MM.1S (cell line): ENCODE results near the gene YJEFN3.

Experiments used
- DNase-seq: peaks from one replicate; pipeline ENCODE4 v3.0.0-alpha.2; 2015
- H2AFZ ChIP-seq: fragments of 300-600 bp; sonication (generic); 2 replicates; pipeline ENCODE4 v1.6.0; 2016; ENCODE audit warnings: antibody characterized with exemption, low read length
- H3F3A ChIP-seq: fragments of 300-600 bp; sonication (generic); 2 replicates; pipeline ENCODE4 v1.6.1; 2016; ENCODE audit warnings: mild to moderate bottlenecking, antibody characterized with exemption, low read length, moderate library complexity, mixed read lengths; ENCODE audit not compliant: insufficient read depth
- H3K27ac ChIP-seq: fragments of 300-600 bp; sonication (generic); 2 replicates; pipeline ENCODE4 v1.5.1; 2016; ENCODE audit warnings: mild to moderate bottlenecking, low read length
- H3K27me3 ChIP-seq: fragments of 300-600 bp; sonication (generic); replicated peaks from 2 replicates; pipeline ENCODE4 v1.6.0; 2016; ENCODE audit warnings: low read length; ENCODE audit not compliant: insufficient read depth
- H3K36me3 ChIP-seq: fragments of 300-600 bp; sonication (generic); replicated peaks from 2 replicates; pipeline ENCODE4 v1.6.1; 2016; ENCODE audit warnings: mild to moderate bottlenecking, low read length, mixed read lengths; ENCODE audit not compliant: insufficient read depth
- H3K4me1 ChIP-seq: fragments of 300-600 bp; sonication (generic); 2 replicates; pipeline ENCODE4 v1.6.1; 2016; ENCODE audit warnings: low read length, mixed read lengths
- H3K4me2 ChIP-seq: fragments of 300-600 bp; sonication (generic); 2 replicates; pipeline ENCODE4 v1.6.0; 2016; ENCODE audit warnings: low read depth, low read length
- H3K4me3 ChIP-seq: fragments of 300-600 bp; sonication (generic); 2 replicates; pipeline ENCODE4 v1.5.1; 2016; ENCODE audit warnings: low read length, mixed read lengths
- H3K79me2 ChIP-seq: fragments of 300-600 bp; sonication (generic); 2 replicates; pipeline ENCODE4 v1.6.1; 2016; ENCODE audit warnings: mixed run types, low read length, mixed read lengths
- H3K9ac ChIP-seq: fragments of 300-600 bp; sonication (generic); 2 replicates; pipeline ENCODE4 v1.6.1; 2016; ENCODE audit warnings: low read length, mixed read lengths
- H3K9me2 ChIP-seq: fragments of 300-600 bp; sonication (generic); replicated peaks from 2 replicates; pipeline ENCODE4 v1.6.1; 2016; ENCODE audit warnings: mild to moderate bottlenecking, low read length, mixed read lengths; ENCODE audit not compliant: insufficient read depth
- H3K9me3 ChIP-seq: fragments of 300-600 bp; sonication (generic); replicated peaks from 2 replicates; pipeline ENCODE4 v1.6.1; 2016; ENCODE audit warnings: mild to moderate bottlenecking, low read length, mixed read lengths; ENCODE audit not compliant: insufficient read depth
- H4K20me1 ChIP-seq: fragments of 300-600 bp; sonication (generic); 2 replicates; pipeline ENCODE4 v1.6.1; 2016; ENCODE audit warnings: mild to moderate bottlenecking, low read length, moderate library complexity, mixed read lengths; ENCODE audit not compliant: insufficient read depth
- EZH2 ChIP-seq: fragments of 300-600 bp; sonication (generic); optimal IDR thresholded peaks from 2 replicates; pipeline ENCODE3; 2017; ENCODE audit warnings: low read depth, mild to moderate bottlenecking, antibody characterized with exemption, low read length, mixed read lengths
- EZH2phosphoT487 ChIP-seq: fragments of 300-600 bp; sonication (generic); IDR thresholded peaks from 2 replicates; pipeline ENCODE4 v1.6.1; 2018; ENCODE audit warnings: antibody characterized with exemption, low read length
- TF ChIP-seq, protein P1 (sequence below): fragments of 300-600 bp; sonication (generic); IDR thresholded peaks from 2 replicates; pipeline ENCODE4 v1.5.1; 2016; ENCODE audit warnings: antibody characterized with exemption, low read length, mixed read lengths

Gene YJEFN3

DNA sequence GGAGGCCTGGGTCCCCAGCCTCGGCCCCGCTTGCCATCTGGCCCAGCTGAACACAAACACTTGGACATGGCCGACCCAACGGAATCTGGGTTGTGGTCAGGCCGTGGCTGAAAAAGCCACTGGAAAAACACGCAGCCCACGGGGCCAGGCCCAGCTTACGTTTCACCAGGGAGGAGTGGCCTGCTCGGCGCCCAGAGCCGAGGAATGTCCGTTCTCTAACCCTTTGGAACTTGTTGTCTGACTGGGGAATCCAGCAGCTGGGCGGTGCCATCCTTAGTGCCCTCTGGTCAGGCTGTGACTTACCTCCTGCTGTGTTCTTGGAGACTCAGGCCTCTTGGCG is 23.1 kb downstream of the YJEFN3 start:
- no peaks in the 10 kb centered on the region for H3K4me1 ChIP-seq
- H4K20me1 ChIP-seq: no peaks in the 10 kb centered on the region
- H3K9ac ChIP-seq: no peak overlapping the region
- no peak for TF ChIP-seq EZH2phosphoT487
- TF ChIP-seq, protein P1, sequence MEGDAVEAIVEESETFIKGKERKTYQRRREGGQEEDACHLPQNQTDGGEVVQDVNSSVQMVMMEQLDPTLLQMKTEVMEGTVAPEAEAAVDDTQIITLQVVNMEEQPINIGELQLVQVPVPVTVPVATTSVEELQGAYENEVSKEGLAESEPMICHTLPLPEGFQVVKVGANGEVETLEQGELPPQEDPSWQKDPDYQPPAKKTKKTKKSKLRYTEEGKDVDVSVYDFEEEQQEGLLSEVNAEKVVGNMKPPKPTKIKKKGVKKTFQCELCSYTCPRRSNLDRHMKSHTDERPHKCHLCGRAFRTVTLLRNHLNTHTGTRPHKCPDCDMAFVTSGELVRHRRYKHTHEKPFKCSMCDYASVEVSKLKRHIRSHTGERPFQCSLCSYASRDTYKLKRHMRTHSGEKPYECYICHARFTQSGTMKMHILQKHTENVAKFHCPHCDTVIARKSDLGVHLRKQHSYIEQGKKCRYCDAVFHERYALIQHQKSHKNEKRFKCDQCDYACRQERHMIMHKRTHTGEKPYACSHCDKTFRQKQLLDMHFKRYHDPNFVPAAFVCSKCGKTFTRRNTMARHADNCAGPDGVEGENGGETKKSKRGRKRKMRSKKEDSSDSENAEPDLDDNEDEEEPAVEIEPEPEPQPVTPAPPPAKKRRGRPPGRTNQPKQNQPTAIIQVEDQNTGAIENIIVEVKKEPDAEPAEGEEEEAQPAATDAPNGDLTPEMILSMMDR: no peak
- no peak for TF ChIP-seq EZH2
- H2AFZ ChIP-seq: no peak overlapping the region
- no peak overlapping the region for H3K27ac ChIP-seq
- H3K79me2 ChIP-seq: no peaks in the 10 kb centered on the region
- no peak for DNase-seq
- no peaks in the 10 kb centered on the region for H3K9me2 ChIP-seq
- H3F3A ChIP-seq: no peaks in the 10 kb centered on the region
- no peak overlapping the region for H3K4me2 ChIP-seq
- H3K36me3 ChIP-seq: no peaks in the 10 kb centered on the region
- peaks cover 13% of the 10 kb centered on the region for H3K27me3 ChIP-seq
- no peaks in the 10 kb centered on the region for H3K9me3 ChIP-seq
- no peak overlapping the region for H3K4me3 ChIP-seq

DNA sequence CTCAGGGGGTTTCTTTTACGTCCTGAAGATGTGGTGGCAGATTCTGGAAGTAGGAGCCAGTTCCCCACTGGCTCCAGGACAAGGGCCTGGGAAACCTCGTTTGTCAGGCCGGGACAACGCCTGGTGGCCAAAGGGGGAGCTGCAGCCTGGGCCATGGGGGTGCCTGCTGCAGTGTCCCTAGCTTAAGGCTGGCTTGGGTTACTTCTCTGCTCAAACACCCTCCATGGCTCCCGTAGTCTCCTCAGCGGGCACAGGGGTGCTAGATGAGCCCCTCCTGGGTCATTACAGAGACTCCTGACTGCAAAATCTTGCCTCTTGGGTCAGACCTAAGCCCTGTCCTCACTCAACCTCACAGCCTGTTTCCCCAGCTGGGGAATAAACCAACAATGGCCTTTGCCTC is 24.1 kb downstream of the YJEFN3 start:
- H3K79me2 ChIP-seq: no peaks in the 10 kb centered on the region
- no peak overlapping the region for H2AFZ ChIP-seq
- no peaks in the 10 kb centered on the region for H4K20me1 ChIP-seq
- peak; percentile 8 for DNase-seq
- no peak for TF ChIP-seq EZH2phosphoT487
- TF ChIP-seq, protein P1: peak; percentile 40
- TF ChIP-seq EZH2: no peak
- H3K4me2 ChIP-seq: no peak overlapping the region
- no peaks in the 10 kb centered on the region for H3K9me3 ChIP-seq
- no peak overlapping the region for H3K9ac ChIP-seq
- H3K36me3 ChIP-seq: no peaks in the 10 kb centered on the region
- no peak overlapping the region for H3K27ac ChIP-seq
- H3K9me2 ChIP-seq: no peaks in the 10 kb centered on the region
- no peaks in the 10 kb centered on the region for H3K4me1 ChIP-seq
- H3K4me3 ChIP-seq: no peak overlapping the region
- no peaks in the 10 kb centered on the region for H3F3A ChIP-seq
- H3K27me3 ChIP-seq: peaks cover 13% of the 10 kb centered on the region

DNA sequence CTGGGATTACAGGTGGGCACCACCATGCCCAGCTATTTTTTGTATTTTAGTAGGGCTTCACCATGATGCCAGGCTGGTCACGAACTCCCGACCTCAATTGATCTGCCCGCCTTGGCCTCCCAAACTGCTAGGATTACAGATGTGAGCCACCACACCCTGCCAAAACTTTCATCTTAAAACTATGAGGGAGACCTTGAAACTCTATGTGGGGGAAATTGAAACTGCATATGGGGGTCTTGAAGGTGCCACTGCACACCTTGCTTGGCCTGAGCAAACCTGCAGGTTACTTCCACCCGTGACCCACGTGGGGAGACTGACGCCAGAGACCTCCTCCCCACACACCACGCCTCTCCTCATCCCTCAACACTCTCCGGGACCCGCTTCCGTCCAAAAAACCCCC is 25.0 kb downstream of the YJEFN3 start:
- no peak overlapping the region for H3K27ac ChIP-seq
- H3K9ac ChIP-seq: no peak overlapping the region
- H3K27me3 ChIP-seq: peaks cover 13% of the 10 kb centered on the region
- DNase-seq: no peak
- no peaks in the 10 kb centered on the region for H3F3A ChIP-seq
- TF ChIP-seq EZH2 (no peak), EZH2phosphoT487 (no peak)
- TF ChIP-seq, protein P1: no peak
- H3K36me3 ChIP-seq: no peaks in the 10 kb centered on the region
- H3K4me1 ChIP-seq: no peaks in the 10 kb centered on the region
- H3K9me2 ChIP-seq: no peaks in the 10 kb centered on the region
- no peak overlapping the region for H3K4me2 ChIP-seq
- no peaks in the 10 kb centered on the region for H3K79me2 ChIP-seq
- H4K20me1 ChIP-seq: no peaks in the 10 kb centered on the region
- no peaks in the 10 kb centered on the region for H3K9me3 ChIP-seq
- no peak overlapping the region for H3K4me3 ChIP-seq
- H2AFZ ChIP-seq: no peak overlapping the region
